Measurements from ENCODE around the gene HOXB7. TPM values are rescaled to one million over a fixed set of nuclear protein-coding genes. Genes with fewer than 3 reads are reported as not detected.
A peak's percentile ranks its signal among the peaks of the same experiment; 100 is the strongest.

HOXB7 gene
- total and polyA plus RNA-seq, 2 of the 13 experiments (the other 11 are each of a cell fraction or from before 2014, with no cell fraction given) = 0.04 TPM; not detected in 1

- TF ChIP-seq ZNF512B (CRISPR knock-in tag; IDR thresholded peaks at IDR 0.05; ENCODE audit: borderline replicate concordance) (0 out of 2 replicates have a peak, but pooled peaks have one; percentile 6), KLF6 (CRISPR knock-in tag; IDR thresholded peaks at IDR 0.05) (peak; percentile 55; the same call in 1 of the 2 replicates), ZNF660 (CRISPR knock-in tag; IDR thresholded peaks at IDR 0.05; ENCODE audit: borderline replicate concordance, low read depth) (no peak), TCF12 (IDR thresholded peaks at IDR 0.05) (no peak), TCF12 (CRISPR knock-in tag; IDR thresholded peaks at IDR 0.05) (no peak), DR1 (CRISPR knock-in tag; IDR thresholded peaks at IDR 0.05) (peak; percentile 60; the same call in 1 of the 2 replicates), BCLAF1 (IDR thresholded peaks at IDR 0.05) (no peak), ZNF570 (CRISPR knock-in tag; IDR thresholded peaks at IDR 0.05; ENCODE audit: borderline replicate concordance) (no peak), MXD1 (CRISPR knock-in tag; IDR thresholded peaks at IDR 0.05) (0 out of 2 replicates have a peak, but pooled peaks have one; percentile 21), ATRX (CRISPR knock-in tag; IDR thresholded peaks at IDR 0.05; ENCODE audit: borderline replicate concordance) (no peak), ZNF564 (CRISPR knock-in tag; IDR thresholded peaks at IDR 0.05) (no peak), RNF219 (CRISPR knock-in tag; IDR thresholded peaks at IDR 0.05) (no peak), ZNF790 (CRISPR knock-in tag; IDR thresholded peaks at IDR 0.05; ENCODE audit: borderline replicate concordance) (no peak), CTCF (CRISPR knock-in tag; IDR thresholded peaks at IDR 0.05) (peak; percentile 74), ZNF503 (CRISPR knock-in tag; IDR thresholded peaks at IDR 0.05) (no peak)
These were observed 25.6 kb upstream of the HOXB7 start (continued) for GRCh38 chr17:48636177-48637018.

Data from HepG2 (cell line).